CD4-positive, alpha-beta T cell treated with Interleukin-4 for 4 hours (primary cell): ENCODE measurements around the gene PRDM16.

Source experiments
- DNase-seq: peaks from one replicate; pipeline ENCODE4 v3.0.0-alpha.2; 2020

The PRDM16 gene

GRCh38 chr1:3055051-3055450, 14.0 kb upstream of the PRDM16 start:
- DNase-seq: no peak

- no peak for DNase-seq
Observed at GRCh38 chr1:3056641-3057040, 12.4 kb upstream of the PRDM16 start.

DNA sequence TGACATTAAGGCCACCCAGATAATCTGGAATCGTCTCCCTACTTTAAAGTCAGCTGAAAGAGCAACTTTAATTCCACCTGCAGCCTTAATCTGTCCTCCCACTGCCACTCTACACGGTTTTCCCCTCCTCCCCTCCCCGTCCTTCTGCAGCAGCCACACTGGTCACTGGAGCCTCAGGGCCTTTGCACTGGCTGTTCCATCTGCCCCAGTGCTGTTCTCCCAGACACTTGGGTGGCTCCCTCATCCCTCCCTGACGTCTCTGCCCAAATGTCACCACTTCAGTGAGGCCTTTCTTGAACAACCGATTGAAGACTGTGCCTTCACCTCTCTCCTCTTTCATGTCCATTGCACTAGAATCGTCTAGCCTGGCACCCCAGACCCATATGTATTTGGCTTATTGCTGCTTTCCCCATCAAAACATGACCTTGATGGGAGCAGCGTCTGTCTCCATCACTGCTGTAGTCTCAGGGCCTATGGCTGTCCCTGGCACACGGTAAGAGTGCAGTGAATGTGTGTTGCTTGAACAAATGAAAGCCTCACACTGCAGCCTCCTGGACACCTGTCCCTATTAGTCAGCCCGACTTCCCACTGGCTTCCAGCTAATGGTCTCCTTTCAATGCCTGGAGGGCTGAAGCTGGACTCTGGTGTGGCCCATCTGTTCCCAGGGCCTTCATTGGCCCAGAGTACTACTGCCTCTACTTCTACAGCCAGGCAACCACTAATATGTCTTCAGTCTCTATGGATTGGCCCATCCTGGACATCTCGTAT, 10.6 kb upstream of the PRDM16 start:
- DNase-seq: no peak

DNA sequence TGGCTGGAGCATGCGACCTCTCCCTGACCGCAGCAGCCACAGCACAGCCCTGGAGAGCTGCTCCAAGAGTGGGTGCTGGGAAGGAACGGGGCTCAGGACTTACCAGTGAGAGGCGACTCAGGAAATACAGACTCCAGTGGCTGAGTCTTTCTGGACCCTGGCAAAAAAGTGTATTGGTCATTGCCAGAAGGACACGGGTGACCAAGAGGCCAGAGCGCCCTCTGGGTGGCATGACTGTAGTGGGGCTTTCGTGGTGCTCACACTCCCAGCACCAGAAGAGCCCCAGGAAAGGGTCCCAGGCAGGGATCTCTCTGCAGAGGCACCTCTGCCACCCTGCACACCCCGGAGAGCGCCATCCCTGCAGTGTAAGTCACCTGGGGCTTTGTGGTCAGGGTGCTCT, 8.9 kb upstream of the PRDM16 start:
- no peak for DNase-seq

- no peak for DNase-seq
Observed at GRCh38 chr1:3060601-3061551, 8.1 kb upstream of the PRDM16 start.

DNA sequence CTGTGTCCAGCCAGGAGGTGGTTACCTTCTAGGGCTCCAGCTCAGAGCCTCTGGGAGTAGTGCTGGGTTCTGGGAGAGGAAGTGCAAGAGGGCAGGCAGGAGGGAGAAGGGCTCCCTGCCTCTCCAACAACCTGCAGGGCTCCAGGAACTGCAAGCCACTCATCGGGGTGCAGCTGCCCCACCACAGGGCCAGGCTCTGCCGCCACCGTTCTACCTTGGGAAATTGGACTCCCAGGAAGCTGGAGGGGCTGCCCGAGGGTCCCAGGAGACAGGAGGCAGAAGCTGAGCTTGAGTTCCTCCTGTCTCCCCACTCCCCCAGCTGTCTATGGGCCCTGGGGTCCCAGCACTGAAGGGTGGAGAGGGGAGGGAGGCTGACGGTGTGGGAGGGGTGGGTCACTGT, 7.4 kb upstream of the PRDM16 start:
- no peak for DNase-seq

GRCh38 chr1:3061981-3062615, 6.9 kb upstream of the PRDM16 start:
- DNase-seq: no peak

DNA sequence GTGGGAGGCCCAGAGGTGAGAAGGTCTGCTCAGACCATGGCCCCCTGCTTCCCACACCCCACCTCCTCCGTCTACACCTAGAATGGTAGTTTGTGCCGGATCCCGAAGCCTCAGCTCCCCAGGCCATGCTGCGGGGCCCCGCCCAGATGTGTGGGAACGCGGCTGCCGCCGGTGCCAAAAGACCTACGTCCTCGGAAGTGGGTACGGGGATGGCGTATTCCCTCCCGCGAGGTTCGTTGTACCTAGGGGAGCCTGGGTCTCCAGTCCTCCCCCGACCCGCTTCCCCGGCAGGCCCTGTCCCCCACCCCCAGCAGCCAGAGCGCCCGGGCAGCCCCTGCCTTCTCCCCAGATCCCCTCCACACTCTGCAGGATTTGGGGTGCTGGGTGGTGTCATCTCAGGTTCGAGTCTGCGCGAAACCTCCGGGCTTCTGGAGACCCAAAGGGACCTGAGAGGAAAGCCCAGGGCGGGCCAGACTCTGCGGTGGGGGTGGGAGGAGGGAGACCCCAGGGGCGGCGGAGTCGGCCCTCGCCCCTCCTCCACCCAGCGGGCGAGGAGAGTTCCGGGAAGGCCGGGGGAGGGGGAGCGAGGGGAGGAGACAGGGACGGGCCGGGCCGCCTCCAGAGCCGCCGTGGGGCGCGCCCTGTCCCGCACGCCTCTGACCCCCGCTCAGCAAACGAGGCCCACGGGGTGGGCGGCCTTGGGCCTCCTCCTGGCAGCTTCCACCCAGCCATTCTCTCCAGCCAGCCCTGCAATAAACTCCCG, 6.2 kb upstream of the PRDM16 start:
- DNase-seq: no peak

DNA sequence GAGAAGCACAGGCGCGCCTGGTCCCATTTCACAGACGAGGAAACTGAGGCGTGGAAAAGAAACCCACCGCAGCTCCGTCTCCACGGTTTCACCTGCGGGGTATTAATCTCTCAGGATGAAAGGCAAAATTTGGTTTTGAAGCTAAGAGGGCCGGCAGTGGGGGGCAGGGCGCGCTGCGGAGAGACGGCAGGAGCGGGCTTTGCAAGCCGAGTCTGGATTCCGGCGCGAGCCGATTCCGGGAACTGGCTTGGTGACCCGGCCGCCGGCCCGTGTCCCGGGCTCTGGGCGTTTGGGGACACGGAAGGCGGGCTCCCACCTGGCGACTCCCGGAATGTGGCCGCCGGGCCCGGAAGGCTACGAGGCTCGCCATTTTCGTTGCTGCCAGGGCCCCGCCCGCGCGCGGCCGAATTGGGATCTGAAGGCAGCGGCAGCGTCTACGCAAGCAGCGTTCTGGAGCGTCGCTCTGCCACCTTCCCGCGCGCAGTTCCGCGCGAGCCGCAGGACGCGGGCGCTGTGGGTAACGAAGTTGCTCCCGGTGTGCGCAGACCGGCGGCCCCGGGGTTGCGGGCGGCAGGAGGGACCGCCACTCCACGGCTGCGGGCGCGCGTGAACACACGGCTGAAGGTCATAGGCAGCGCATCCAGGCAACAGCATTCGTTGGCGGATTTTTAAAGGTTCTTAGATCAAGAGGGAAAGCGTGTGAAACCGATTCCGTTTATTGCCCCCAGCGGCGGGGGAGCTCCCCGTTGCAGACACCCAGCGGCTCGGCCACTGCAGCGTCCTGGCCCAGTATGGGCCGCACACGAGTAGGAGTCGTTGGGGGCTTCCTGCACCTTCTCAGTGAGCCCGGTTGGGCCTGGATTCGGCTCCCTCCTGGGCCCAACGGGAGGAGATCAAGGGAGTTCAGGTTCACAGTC, 5.4 kb upstream of the PRDM16 start:
- DNase-seq: no peak

DNA sequence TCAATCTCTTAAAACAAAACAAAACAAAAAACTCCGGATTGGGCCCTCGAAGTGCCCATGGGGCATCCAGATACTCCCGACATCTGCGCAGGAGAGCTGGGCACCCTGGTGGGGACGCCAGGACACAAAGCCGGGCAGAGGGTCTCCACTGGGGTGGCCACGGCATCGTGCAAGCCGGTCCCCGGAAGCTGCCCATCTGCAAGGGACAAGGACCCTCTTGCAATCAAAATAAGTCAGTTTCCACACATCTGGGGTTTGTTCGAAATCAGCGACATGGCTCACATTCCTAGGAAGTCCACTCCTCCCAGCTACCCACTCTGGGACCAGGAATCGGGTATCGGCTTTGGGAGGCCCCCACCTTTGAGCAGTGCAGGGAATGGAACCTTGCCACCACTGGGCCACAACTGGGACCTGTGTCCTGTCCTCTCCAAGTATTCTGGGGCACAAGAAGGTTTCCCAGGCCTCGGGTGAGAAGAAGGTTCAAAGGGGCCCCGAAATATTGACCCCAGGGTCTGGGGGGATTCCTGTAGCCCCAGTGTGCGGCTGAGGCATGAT, 4.6 kb upstream of the PRDM16 start:
- no peak for DNase-seq

DNA sequence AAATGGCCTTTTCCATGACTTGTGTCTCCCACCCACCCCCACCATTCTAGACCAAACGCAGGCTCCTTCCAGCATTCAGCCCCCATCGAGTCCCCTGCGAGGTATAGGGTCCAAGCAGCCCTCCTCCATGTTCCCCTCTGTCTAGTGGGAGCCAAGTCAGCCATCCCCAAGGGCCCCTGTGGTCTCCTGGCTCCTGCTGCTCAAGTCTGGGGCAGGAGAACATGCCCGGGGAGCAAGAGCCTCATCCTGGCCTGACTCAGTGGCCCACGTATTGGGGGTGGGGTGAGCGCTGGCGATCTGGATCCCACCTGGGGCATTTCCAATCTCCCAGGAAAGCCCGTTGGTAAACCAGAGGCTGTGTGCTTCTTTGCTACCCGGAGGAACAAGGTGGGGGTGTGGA, 4.1 kb upstream of the PRDM16 start:
- DNase-seq: no peak

DNA sequence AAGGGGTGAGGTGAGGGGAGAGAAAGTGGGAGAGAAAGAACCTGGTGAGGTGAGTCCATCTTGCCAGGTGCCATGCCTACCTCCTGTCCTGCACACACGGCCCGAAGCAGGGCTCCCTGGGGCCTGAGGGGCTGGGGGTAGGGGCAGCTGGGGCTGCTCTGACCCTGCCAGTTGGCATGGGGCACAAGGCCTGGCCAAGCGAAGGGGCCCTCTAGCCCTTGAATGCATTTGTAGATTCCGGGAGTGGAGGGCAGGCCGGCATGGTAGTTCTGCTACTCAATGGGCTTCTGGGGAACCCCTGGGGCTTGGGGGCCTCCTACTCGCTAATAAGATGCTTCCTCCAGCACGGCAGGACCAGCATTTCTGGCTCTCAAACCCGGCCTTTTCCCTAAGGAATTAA, 3.6 kb upstream of the PRDM16 start:
- no peak for DNase-seq

- DNase-seq: no peak
Observed at GRCh38 chr1:3065797-3066196, 3.2 kb upstream of the PRDM16 start.

- DNase-seq: no peak
Observed at GRCh38 chr1:3066250-3066711, 2.7 kb upstream of the PRDM16 start.

DNA sequence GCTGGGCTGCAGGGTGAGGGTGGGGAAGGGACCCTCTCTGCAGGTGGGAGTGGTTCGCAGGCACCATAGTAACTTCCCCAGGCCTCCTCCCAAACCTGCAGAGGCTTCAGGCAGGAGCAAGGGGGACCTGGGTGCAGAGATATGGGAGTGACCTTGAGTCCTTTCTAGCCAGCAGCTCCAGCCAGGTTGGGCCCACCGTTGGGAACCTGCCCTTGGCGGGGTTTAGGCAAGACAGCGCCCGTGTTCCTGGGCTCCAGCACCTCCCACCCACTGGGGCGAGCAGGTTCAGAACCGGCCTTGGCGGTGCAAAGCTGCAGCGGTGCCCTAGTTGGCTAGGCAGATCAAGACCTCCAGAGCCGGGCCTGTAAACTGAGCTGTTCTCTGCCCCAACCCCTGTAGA, 2.2 kb upstream of the PRDM16 start:
- no peak for DNase-seq

- DNase-seq: no peak
Observed at GRCh38 chr1:3067301-3067670, 1.7 kb upstream of the PRDM16 start.

- no peak for DNase-seq
Observed at GRCh38 chr1:3067671-3068563, 1.1 kb upstream of the PRDM16 start.

DNA sequence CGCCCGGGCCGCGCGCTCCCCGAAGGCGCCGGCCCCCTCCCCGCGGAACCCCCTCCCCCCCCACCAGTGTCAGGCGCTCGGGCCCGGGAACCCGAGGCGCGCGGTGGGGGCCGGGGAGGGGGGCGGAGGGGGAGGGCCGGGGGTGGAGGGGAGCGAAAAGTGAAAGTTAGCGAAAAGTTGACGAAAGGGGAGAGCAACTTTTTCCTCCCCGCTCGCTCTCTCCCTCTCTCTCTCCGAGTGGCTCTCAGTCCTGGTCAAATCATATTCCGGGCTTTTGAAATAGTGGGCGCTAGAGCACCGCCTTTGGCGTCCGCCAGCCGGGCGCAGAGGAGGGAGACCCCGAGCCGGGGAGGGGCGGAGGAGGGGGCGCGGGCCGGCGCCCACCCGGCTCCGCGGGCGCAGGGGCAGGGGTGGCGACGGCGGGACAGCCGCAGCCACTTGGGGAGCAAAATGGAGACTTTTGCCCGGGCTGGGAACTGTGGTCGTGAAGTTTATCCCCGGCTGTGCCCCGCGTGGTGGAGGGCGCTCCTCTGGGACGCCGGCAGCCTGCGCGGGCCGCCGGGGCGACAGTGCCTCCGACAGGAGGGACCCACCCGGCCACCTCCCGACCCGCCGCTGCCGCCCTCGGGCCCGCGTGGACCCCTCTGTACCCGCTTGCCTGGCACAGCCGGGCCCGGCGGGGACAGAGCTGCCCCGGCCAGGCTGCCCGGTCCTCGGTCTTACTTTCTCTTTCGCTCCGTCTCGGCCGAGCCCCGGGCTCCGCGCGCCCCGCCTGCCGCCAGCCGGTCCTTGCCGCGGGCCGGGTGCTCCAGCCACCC, 697 bp downstream of the PRDM16 start:
- DNase-seq: no peak

DNA sequence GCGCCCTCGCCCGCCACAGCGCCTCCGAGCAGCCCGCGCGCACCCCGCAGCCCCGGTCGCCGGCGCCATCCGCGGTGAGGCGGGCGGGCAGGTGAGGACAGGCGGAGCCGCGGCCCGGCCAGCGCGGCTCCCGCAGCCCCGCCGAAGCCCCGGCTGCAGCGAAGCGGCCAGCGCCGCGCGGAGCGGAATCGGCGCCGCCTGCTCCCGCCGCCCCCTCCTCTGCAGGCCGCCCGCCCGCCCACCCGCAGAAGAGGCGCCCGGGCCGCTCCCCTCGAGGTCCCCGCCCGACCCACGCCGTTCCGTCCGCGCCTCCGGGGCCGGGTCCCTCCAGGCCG, 1.3 kb downstream of the PRDM16 start:
- DNase-seq: no peak
